Choroid plexus epithelial cell (primary cell): ENCODE measurements around the gene C2CD4A.

Source experiments
- DNase-seq: peaks from one replicate; pipeline ENCODE4 v3.0.0-alpha.2; 2010; ENCODE audit warnings: low read depth
- H3K4me3 ChIP-seq: 2 replicates; pipeline ENCODE4 v1.5.1; 2011; ENCODE audit warnings: low read depth, mild to moderate bottlenecking, control low read depth, low read length, moderate library complexity
- TF ChIP-seq, protein P1 (sequence below): conservative IDR thresholded peaks from 2 replicates; pipeline ENCODE4 v1.5.1; 2011; ENCODE audit warnings: low read depth, mild to moderate bottlenecking, control low read depth, inconsistent platforms, low read length, moderate library complexity

The C2CD4A gene

DNA sequence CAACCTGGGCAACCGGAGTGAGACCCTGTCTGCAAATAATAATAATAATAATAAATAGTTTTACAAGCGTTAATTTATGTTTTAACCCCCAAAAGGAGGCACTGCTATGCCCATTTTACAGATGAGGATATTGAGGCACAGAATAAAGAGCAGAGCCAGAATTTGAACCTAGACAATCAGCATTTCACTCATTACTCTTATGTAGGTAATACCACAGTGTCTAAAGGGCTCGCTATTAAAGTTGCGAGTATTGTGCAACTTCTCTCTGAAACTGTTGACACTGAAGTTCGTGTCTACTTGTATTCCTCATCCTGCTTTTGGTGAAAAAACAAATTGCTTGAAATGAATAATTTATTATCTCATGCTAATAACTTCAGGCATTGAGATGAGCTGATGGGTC is 2.8 kb downstream of the C2CD4A start:
- H3K4me3 ChIP-seq, result no peak overlapping the region
- DNase-seq, result no peak

DNA sequence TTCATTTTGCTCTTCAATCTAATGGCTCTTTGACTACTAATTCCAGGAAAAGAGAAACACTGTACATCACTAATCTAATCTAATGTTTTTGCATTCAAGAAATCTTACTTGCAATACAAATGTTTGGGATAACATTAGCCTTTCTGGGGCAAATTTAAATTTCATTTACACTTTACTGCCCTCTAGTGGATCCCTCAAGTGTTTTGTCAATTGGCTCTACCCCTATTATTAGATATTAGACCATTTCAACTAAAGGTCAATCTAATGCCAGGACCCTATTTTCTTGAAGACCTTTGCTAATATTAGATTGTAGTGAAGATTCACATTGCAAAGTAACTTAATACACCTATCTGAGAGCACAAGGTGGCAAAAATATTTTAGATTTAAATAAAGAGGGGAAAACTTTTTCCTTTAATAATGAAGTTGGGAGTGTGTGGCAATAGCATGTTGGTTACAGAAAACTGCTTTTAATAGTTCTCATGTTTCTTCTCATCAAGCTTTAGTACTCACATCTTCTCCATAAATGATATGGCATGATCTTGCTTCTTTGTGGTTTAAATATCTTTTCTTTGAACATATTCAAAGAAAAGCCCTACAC is 5.0 kb downstream of the C2CD4A start:
- H3K4me3 ChIP-seq, result no peak overlapping the region
- TF ChIP-seq, protein P1, sequence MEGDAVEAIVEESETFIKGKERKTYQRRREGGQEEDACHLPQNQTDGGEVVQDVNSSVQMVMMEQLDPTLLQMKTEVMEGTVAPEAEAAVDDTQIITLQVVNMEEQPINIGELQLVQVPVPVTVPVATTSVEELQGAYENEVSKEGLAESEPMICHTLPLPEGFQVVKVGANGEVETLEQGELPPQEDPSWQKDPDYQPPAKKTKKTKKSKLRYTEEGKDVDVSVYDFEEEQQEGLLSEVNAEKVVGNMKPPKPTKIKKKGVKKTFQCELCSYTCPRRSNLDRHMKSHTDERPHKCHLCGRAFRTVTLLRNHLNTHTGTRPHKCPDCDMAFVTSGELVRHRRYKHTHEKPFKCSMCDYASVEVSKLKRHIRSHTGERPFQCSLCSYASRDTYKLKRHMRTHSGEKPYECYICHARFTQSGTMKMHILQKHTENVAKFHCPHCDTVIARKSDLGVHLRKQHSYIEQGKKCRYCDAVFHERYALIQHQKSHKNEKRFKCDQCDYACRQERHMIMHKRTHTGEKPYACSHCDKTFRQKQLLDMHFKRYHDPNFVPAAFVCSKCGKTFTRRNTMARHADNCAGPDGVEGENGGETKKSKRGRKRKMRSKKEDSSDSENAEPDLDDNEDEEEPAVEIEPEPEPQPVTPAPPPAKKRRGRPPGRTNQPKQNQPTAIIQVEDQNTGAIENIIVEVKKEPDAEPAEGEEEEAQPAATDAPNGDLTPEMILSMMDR, result peak; percentile 59
- DNase-seq, result peak; percentile 71

More for the DNA sequence above, 2.8 kb downstream of the C2CD4A start:
- TF ChIP-seq, protein P1, result no peak

DNA sequence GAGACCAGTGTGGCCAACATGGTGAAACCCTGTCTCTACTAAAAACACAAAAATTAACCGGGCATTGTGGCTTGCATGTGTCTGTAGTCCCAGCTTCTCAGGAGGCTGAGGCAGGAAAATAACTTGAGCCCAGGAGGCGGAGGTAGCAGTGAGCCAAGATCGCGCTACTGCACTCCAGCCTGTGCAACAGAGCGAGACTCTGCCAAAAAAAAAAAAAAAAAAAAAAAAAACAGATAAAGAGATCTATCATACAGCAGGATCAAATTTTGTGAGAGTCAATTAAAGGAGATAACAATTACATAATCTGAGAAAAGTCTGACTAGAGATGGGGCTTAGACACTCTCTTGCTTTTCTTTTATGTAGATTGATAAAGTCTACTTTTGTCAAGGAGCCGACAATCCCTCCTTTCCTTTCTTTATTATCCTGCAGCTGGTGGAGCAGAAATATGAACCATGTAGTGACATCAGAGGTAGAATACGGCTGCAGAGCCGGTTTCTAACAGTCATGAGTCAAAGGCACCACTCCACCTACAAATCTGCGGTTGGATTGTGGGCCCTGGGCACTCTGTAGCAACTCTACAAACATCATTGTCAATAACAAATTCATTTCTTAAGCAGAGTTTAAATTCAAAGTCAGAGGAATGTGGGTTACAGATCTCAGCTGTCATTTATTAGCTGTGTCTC is 9.0 kb downstream of the C2CD4A start:
- TF ChIP-seq, protein P1, result no peak
- DNase-seq, result no peak
- H3K4me3 ChIP-seq, result no peak overlapping the region

DNA sequence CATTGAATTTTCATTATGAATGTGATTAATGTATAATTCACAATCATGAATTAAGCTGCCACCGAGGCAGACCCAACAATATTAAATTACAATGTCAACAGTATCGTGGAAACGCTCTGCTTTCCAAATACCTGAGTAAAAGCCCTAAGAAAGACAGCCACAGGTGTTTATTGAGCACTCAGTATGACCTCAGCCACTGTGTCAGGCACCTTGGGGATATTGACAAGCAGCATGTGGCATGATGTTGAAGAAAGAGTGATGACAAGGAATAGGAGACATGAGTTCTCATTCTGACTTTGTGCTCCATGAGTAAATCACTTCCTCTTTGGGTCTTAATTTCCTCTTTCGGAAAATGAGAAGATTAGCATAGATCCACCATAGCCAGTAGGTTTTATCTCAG is 12.8 kb downstream of the C2CD4A start:
- no peak overlapping the region for H3K4me3 ChIP-seq
- TF ChIP-seq, protein P1, result no peak
- DNase-seq, result no peak

DNA sequence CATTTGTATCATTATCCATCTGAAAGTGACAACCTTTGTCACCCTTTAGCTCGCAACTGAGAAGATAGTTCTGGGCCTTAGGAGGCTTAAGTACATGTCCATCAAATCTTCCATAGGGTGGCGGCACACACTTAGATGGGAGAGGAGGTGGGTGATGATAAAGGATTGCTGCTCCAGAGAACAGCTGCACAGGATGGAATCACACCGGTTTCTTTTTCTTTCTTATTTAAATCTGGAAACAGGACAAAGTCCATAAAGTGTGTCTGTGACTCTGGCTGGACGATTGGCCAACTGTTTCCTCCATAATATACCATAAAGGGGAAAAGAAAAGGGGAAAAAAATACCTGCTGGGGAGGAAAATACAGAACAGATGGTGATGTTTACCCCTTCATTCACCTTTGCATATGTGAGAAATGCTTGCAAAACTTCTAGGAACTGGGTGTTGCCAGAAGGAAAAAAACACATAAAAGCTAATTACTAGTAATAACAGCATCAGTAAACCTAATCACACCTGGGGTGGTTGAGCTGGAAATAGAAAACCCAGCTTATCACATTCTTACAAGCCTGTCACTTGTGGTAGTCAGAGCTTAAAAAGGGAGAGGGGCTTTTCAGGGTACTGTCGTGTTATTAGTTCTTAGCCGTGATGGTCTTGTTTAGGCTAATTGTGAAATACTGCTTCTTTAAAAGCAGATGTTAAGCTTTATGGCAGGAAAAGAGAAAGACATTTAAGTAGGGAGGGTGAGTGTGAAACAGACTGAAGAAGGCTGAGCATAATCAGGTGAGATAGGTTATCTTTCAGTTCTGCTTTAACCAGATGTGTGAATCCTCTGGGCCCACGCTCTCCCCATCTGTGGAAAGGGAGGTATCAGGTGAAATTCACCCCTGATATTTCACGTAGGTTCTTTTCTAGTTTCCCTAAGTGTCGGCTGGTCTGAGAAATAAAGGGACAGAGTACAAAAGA is 16.7 kb downstream of the C2CD4A start:
- no peak overlapping the region for H3K4me3 ChIP-seq
- TF ChIP-seq, protein P1, result no peak
- DNase-seq, result no peak

DNA sequence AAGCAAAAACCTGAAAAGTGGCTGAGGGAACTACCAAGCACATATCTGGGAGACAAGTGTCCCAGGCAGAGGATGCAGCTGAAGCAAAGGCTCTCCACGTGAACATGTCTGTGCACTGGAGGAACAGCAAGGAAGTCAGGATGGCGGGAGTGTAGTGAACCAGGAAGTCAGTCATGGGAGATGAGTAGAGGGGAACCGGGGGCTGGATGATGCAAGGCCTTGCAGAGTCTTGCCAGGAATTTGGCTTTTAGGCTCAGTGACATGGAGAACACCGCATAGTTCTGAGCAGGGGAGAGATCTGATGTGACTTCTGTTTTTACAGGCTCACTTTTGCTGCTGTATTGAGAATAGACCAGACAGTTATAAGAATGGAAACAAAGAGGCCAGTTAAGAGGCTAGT is 19.0 kb downstream of the C2CD4A start:
- TF ChIP-seq, protein P1, result no peak
- H3K4me3 ChIP-seq, result no peak overlapping the region
- peak; percentile 35 for DNase-seq
